ENCODE measurements around the gene RAB30. TPM values are rescaled to one million over a fixed set of nuclear protein-coding genes. Genes with fewer than 3 reads are reported as not detected.

RAB30 gene
- polyA plus RNA-seq, 1 experiment = 14.0 TPM

GRCh38 chr11:83021780-83022125 lies 49.9 kb downstream of the RAB30 start:
- ChIA-PET POLR2A (interaction anchor here (0.6 kb wide), 1 partner anchor 15 kb away, joined by 3 read pairs; no protein-coding TSS in a partner anchor), CTCF (no interaction called here)
- TF ChIP-seq, protein P1, sequence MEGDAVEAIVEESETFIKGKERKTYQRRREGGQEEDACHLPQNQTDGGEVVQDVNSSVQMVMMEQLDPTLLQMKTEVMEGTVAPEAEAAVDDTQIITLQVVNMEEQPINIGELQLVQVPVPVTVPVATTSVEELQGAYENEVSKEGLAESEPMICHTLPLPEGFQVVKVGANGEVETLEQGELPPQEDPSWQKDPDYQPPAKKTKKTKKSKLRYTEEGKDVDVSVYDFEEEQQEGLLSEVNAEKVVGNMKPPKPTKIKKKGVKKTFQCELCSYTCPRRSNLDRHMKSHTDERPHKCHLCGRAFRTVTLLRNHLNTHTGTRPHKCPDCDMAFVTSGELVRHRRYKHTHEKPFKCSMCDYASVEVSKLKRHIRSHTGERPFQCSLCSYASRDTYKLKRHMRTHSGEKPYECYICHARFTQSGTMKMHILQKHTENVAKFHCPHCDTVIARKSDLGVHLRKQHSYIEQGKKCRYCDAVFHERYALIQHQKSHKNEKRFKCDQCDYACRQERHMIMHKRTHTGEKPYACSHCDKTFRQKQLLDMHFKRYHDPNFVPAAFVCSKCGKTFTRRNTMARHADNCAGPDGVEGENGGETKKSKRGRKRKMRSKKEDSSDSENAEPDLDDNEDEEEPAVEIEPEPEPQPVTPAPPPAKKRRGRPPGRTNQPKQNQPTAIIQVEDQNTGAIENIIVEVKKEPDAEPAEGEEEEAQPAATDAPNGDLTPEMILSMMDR (IDR thresholded peaks at IDR 0.05; ENCODE audit: insufficient read depth, low read depth, low read length) = no peak
- H3K36me3 ChIP-seq (ENCODE audit: control insufficient read depth, insufficient read depth, low read length) = peaks cover 2% of the 10 kb centered on the region; the same call in 1 of the 2 replicates
- DNase-seq (ENCODE audit: low read depth) = no peak
- no peaks in the 10 kb centered on the region for H3K27me3 ChIP-seq (ENCODE audit: control insufficient read depth, insufficient read depth, low read length)
- no peak overlapping the region for H3K4me3 ChIP-seq (ENCODE audit: low read depth, low read length)

DNA sequence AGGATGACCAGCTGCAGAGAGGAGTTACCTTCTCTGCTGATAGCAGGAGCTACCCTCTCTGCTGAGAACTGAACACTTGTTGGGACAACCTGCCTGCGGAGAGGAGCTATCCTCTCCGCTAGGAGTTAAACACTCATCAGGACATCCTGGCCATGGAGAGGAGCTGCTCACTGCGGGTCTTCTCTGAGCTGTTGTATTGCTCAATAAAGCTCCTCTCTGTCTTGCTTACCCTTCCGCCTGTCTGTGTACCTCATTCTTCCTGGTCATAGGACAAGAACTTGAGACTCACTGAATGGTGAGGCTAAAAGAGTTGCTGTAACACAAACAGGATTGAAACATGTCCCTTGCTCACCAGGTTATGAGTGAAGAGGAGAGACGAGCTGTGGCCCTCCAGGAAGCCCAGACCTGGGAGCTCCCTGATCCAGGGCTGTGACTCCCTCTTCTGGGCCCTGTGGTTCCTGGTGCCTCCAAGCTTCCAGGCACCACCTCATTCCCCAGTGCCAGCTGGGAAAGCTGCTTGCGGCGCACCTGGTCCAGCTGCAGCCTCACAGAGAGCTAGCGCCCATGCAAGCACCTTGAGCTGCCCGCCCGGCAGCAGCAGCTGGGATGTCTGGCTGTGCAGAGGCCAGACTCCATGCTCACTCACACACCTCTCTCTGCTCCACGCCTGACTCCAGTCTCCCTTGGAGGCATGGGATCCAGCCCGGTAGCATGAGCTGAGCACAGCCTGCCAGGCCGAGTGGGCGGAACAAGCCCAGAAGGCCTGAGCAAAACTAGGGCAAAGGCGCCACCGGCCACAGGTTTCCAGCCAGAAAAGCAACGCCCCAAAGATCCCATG lies 50.5 kb downstream of the RAB30 start:
- ChIA-PET CTCF (interaction anchor here (2.1 kb wide), 1 partner anchor 17 kb away, joined by 4 read pairs; no protein-coding TSS in a partner anchor), POLR2A (no interaction called here)
- H3K27me3 ChIP-seq (ENCODE audit: control insufficient read depth, insufficient read depth, low read length) = no peaks in the 10 kb centered on the region
- H3K4me3 ChIP-seq (ENCODE audit: low read depth, low read length) = no peak overlapping the region
- TF ChIP-seq, protein P1 (IDR thresholded peaks at IDR 0.05; ENCODE audit: insufficient read depth, low read depth, low read length) = no peak
- DNase-seq (ENCODE audit: low read depth) = no peak
- peaks cover 2% of the 10 kb centered on the region; the same call in 1 of the 2 replicates for H3K36me3 ChIP-seq (ENCODE audit: control insufficient read depth, insufficient read depth, low read length)

DNA sequence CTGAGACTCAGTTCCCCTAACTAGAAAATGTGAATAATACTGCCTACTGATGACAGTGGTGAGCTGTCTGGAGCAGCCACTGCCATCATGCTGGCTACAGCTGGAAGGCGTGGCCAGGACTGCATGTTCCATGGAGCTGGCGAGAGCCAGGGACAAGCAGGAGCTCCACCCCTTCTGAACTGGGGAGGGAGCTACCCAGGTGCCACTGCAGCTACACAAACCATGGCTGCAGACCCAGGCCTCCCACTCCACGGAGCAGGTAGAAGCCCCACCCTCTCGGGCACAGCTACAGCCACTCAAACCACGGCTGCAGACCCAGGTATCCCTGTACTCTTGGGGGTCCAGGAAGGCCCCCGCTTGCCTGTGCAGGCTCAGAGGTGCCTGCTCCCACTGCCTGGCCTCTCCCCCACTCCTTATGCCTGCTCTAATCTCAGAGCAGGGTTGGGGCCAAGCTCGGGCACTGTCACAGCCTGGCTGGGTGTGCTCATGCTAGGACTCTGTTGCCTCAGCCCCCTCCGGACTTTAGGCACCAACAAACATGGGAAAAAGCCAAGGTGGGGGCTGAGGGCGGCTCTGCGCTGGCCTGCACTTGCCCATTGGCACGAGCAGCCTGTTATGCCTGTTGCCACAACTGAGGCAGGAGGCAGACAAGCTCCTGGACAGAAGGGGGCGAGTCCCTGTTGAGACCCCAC lies 51.7 kb downstream of the RAB30 start:
- no peak for DNase-seq (ENCODE audit: low read depth)
- H3K4me3 ChIP-seq (ENCODE audit: low read depth, low read length) = no peak overlapping the region
- TF ChIP-seq, protein P1 (IDR thresholded peaks at IDR 0.05; ENCODE audit: insufficient read depth, low read depth, low read length) = no peak
- ChIA-PET POLR2A (no interaction called here), CTCF (interaction anchor here (0.6 to 2.1 kb wide), 2 partner anchors 19 to 153 kb away, joined by 3 to 4 read pairs; no protein-coding TSS in a partner anchor)
- H3K36me3 ChIP-seq (ENCODE audit: control insufficient read depth, insufficient read depth, low read length) = peaks cover 2% of the 10 kb centered on the region; the same call in 1 of the 2 replicates
- H3K27me3 ChIP-seq (ENCODE audit: control insufficient read depth, insufficient read depth, low read length) = no peaks in the 10 kb centered on the region

DNA sequence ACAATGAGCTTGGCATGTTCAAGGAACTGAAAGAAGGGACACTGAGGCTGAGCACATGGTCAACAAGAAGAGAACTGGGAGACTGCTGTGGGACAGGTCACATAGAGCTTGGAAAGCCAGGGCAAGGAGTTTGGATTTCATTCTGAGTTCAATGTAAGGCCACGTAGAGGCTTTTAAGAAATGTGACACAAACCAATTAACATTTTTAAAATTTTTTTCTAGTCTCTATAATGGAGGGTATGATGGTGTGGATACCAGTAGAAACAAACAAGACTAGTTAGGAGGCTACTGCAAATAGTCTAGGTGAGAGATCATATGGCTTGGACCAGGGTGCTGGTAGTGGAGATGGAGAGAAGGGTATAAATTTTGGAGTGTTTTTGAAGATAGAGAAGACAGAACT lies 56.7 kb downstream of the RAB30 start:
- DNase-seq (ENCODE audit: low read depth) = no peak
- ChIA-PET CTCF (interaction anchor here (2.0 kb wide), 1 partner anchor 10 kb away, joined by 5 read pairs; no protein-coding TSS in a partner anchor), POLR2A (no interaction called here)
- no peaks in the 10 kb centered on the region for H3K36me3 ChIP-seq (ENCODE audit: control insufficient read depth, insufficient read depth, low read length)
- H3K4me3 ChIP-seq (ENCODE audit: low read depth, low read length) = no peak overlapping the region
- no peaks in the 10 kb centered on the region for H3K27me3 ChIP-seq (ENCODE audit: control insufficient read depth, insufficient read depth, low read length)
- TF ChIP-seq, protein P1 (IDR thresholded peaks at IDR 0.05; ENCODE audit: insufficient read depth, low read depth, low read length) = no peak
